ENCODE data around the gene PRKAG1.

PRKAG1 gene

DNA sequence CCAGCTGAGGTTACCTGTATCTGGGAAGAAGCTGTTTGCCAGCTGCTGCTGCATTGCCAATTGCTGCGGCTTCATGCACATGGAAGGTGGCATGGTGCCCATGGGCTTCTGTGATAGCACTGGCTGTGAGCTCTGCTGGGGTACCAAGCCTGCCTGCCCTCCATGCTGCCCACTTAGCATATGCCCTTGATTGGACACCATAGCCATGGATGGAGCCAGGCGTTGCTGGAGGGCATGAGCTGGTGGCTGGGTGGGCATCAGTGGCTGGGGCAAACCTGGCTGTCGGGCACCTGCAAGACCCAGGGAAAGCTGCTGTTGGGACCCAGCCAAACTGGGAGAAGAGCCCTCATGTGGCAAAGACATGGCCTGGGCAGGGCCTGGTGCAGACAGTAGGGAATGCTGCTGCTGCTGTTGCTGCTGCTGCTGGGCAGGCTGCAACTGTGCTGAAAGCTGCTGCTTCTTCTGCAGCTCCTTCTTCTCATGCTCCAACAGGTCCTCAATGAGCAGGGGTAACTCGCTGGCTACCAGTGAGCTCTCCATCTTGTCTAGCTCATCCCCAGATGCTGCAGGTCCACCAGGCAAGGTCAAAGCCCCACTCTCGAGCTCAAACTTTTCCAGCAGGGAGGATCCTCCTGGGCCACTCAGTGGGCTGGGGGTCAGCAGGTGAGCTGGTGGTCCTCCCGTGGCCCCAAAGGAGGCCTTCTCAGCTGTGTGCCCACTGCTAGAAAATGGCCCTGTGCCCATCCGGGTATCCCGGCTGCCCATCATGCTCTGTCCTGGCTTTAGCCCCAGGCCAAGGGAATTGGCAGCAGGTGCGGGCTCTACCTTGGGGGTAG lies 18.8 kb upstream of the PRKAG1 start:
- H3K4me3 ChIP-seq (ENCODE audit: control insufficient read depth, low read depth, low read length), result no peak overlapping the region
- DNase-seq (ENCODE audit: low read depth), result no peak
- TF ChIP-seq, protein P1, sequence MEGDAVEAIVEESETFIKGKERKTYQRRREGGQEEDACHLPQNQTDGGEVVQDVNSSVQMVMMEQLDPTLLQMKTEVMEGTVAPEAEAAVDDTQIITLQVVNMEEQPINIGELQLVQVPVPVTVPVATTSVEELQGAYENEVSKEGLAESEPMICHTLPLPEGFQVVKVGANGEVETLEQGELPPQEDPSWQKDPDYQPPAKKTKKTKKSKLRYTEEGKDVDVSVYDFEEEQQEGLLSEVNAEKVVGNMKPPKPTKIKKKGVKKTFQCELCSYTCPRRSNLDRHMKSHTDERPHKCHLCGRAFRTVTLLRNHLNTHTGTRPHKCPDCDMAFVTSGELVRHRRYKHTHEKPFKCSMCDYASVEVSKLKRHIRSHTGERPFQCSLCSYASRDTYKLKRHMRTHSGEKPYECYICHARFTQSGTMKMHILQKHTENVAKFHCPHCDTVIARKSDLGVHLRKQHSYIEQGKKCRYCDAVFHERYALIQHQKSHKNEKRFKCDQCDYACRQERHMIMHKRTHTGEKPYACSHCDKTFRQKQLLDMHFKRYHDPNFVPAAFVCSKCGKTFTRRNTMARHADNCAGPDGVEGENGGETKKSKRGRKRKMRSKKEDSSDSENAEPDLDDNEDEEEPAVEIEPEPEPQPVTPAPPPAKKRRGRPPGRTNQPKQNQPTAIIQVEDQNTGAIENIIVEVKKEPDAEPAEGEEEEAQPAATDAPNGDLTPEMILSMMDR (conservative IDR thresholded peaks at IDR 0.05; ENCODE audit: control insufficient read depth, insufficient read depth, low read depth, low read length), result no peak

DNA sequence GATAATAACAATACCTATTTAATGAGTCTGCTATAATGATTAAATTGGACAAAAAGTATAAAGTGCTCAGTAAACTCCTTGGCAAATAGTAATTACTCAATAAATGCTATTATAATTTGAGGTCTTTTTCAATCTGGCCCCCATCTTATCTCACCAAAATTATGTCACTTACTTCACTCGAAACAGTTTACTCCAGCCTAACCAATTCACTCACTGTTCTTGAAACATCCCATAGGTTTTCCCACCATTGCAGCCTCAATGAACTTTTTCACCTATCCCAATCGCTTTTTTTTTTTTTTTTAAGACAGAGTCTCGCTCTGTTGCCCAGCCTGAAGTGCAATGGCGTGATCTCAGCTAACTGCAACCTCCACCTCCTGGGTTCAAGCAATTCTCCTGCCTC lies 17.5 kb upstream of the PRKAG1 start:
- TF ChIP-seq, protein P1 (conservative IDR thresholded peaks at IDR 0.05; ENCODE audit: control insufficient read depth, insufficient read depth, low read depth, low read length), result no peak
- H3K4me3 ChIP-seq (ENCODE audit: control insufficient read depth, low read depth, low read length), result no peak overlapping the region
- no peak for DNase-seq (ENCODE audit: low read depth)

DNA sequence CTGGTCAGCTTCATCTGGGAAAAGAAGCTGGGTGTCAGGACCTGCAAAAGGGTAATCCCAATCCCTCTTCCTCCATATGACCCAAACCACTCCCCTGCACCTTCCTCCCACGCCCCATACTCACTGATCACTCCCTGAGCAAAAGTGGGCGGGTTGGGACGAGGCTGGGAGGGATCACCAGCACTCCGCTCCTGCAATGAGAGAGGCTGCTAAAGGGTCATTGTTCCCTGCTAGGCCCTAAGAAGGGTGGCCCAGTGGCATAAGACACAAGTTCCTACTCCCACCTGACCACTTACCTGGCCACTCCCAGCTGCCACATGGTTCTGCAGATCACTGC lies 15.7 kb upstream of the PRKAG1 start:
- TF ChIP-seq, protein P1 (conservative IDR thresholded peaks at IDR 0.05; ENCODE audit: control insufficient read depth, insufficient read depth, low read depth, low read length), result no peak
- no peak overlapping the region for H3K4me3 ChIP-seq (ENCODE audit: control insufficient read depth, low read depth, low read length)
- no peak for DNase-seq (ENCODE audit: low read depth)

DNA sequence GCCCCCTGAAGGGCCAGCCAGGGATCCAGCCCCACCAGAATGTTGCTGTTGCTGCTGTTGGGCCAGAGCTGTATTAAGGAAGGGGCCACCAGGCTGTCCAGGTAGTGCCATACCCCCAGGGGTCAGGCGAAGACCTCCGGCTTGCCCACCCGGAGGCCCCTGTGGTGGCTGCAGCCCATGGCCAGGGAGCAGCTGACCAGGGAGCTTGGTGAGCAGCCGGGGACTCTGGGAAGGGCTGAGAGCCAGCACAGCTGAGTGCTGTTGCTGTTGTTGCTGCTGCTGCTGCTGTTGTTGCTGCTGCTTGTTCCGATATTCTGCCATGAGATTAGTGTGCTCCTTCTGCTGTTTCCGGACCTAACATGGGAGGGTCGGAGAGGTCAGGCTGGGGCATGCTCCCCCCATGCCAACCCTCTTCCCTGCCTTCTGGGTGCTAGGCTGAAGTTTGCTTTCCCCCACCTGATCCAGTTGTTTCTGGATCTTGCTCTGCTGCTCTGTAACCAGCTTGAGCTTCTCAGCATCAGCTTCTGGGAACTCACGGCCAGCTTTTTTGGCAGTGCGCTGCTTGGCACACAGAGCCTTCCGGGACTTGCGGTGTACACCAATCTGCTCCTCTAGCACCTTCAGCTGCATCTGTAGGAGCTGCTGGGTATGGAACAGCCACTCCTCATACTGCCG lies 15.2 kb upstream of the PRKAG1 start:
- no peak overlapping the region for H3K4me3 ChIP-seq (ENCODE audit: control insufficient read depth, low read depth, low read length)
- DNase-seq (ENCODE audit: low read depth), result no peak
- TF ChIP-seq, protein P1 (conservative IDR thresholded peaks at IDR 0.05; ENCODE audit: control insufficient read depth, insufficient read depth, low read depth, low read length), result no peak

DNA sequence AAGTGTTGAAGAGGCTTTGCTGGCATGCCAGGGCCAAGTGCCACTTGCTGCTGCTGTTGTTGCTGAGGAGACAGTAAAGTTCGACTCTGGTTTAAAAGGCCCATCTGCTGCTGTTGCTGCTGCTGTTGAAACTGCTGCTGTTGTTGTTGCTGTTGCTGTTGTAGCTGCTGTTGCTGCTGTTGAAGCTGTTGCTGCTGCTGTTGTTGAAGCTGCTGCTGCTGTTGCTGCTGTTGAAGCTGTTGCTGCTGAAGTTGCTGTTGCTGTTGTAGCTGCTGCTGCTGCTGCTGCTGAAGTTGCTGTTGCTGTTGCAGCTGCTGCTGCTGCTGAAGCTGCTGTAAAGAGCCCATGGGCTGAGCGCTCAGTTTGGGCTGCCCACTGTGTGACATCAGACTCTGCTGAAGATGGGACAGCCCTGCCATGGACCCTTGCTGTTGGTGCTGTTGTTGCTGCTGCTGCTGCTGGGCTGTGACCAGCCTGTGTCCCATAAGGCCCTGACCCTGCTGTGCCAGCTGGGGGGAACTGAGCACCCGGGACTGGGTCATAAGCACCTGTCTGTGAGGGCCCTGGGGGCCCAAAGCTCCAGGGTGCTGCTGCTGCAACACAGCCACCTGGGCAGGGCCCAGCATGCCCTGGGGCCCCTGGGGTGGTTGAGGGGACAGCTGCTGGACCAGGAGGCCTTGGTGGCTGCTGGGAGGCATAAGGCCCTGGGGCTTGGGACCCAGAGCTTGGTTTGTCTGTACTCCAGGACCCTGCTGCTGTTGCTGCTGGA lies 14.3 kb upstream of the PRKAG1 start:
- no peak overlapping the region for H3K4me3 ChIP-seq (ENCODE audit: control insufficient read depth, low read depth, low read length)
- TF ChIP-seq, protein P1 (conservative IDR thresholded peaks at IDR 0.05; ENCODE audit: control insufficient read depth, insufficient read depth, low read depth, low read length), result no peak
- DNase-seq (ENCODE audit: low read depth), result no peak

DNA sequence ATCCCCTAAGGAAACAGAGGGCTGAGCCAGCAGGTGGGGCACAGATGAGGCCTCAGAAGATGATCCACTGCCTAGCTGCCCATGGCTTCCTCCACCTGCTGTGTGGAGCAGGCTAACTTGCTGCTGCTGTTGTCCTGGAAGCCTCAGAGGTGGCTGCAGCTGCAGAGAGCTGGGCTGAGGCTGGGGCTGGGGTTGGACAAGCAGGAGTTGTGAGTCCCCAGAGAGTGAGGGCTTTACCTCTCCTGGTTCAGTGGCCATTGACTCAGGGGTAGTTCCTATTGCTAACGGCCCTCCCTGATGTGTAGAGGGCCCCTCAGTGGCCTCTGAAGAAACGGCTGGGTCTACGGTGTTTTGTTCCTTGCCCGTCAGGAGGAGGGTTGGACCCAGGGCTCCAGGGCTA lies 13.7 kb upstream of the PRKAG1 start:
- H3K4me3 ChIP-seq (ENCODE audit: control insufficient read depth, low read depth, low read length), result no peak overlapping the region

More for the DNA sequence above, 13.7 kb upstream of the PRKAG1 start:
- TF ChIP-seq, protein P1 (conservative IDR thresholded peaks at IDR 0.05; ENCODE audit: control insufficient read depth, insufficient read depth, low read depth, low read length), result no peak
- DNase-seq (ENCODE audit: low read depth), result no peak
